Endothelial cell of umbilical vein (primary cell): ENCODE measurements around the gene CLBA1. TPM values are rescaled to one million over a fixed set of nuclear protein-coding genes. Genes with fewer than 3 reads are reported as not detected.
A peak's percentile ranks its signal among the peaks of the same experiment; 100 is the strongest.

Experiments
- BruUV-seq: library from RNA; stranded (reverse); fragments of 400-500 nt; replicated peaks from 2 replicates; lab custom pipeline; 2021; lab: Mats Ljungman, UMichigan
- CTCF ChIA-PET: fragments of 300-600, 350-600 bp; sonication (Branson Sonifier 250); formaldehyde crosslinking; loops from one replicate; lab custom pipeline; 2021; ENCODE audit warnings: antibody characterized with exemption, inconsistent platforms; lab: Charles Lee
- POLR2A ChIA-PET: fragments of 300-600, 350-600 bp; sonication (Branson Sonifier 250); formaldehyde crosslinking; loops from one replicate; lab custom pipeline; 2021; ENCODE audit warnings: antibody characterized with exemption, inconsistent platforms; lab: Charles Lee
- DNase-seq: peaks from one replicate; pipeline ENCODE4 v3.0.0-alpha.2; 2011; ENCODE audit warnings: low read depth, low spot score
- FAIRE-seq: peaks from 2 replicates; lab custom pipeline; 2011; peaks lifted over from hg19 to GRCh38; lab: Jason Lieb, UNC
- H2AFZ ChIP-seq: 2 replicates; pipeline ENCODE4 v1.6.0; 2012; ENCODE audit warnings: low read depth, low read length, control low read depth, inconsistent platforms
- H3K27ac ChIP-seq: 2 replicates; pipeline ENCODE4 v1.5.1; 2011; ENCODE audit warnings: low read depth, mild to moderate bottlenecking, control low read depth, low read length, moderate library complexity; ENCODE audit not compliant: insufficient read depth
- H3K27me3 ChIP-seq, 2 experiments: 2 replicates each; pipeline versions ENCODE4 v1.6.0 to v1.6.1; 2011; ENCODE audit warnings: low read length in 2 of 2, mixed read lengths in 1 of 2; ENCODE audit not compliant: control insufficient read depth in 2 of 2, insufficient read depth in 2 of 2
- H3K36me3 ChIP-seq, 2 experiments: 2 replicates in 1 of 2; 3 replicates in 1 of 2; pipeline ENCODE4 v1.5.1; 2011; ENCODE audit warnings: low read length in 2 of 2, mild to moderate bottlenecking in 1 of 2, moderate library complexity in 1 of 2; ENCODE audit not compliant: control insufficient read depth in 2 of 2, insufficient read depth in 2 of 2; ENCODE audit errors: extremely low read depth in 1 of 2
- H3K4me1 ChIP-seq: 3 replicates; pipeline ENCODE4 v1.5.1; 2011; ENCODE audit warnings: mild to moderate bottlenecking, low read length; ENCODE audit not compliant: control insufficient read depth, insufficient read depth; ENCODE audit errors: extremely low read depth
- H3K4me2 ChIP-seq: 2 replicates; pipeline ENCODE4 v1.6.1; 2011; ENCODE audit warnings: low read length, control low read depth, mixed read lengths; ENCODE audit not compliant: insufficient read depth
- H3K4me3 ChIP-seq, 3 experiments: fragments of 200-600 bp in 1 of 3; sonication (generic), shearing (Covaris generic) in 1 of 3; replicated peaks in 1 of 3; 2 replicates each; pipeline ENCODE4 v1.5.1; 2011 to 2016; ENCODE audit warnings: control low read depth in 3 of 3, low read length in 3 of 3, mild to moderate bottlenecking in 2 of 3, inconsistent platforms in 1 of 3, low read depth in 1 of 3, moderate library complexity in 1 of 3; ENCODE audit not compliant: insufficient read depth in 1 of 3
- H3K79me2 ChIP-seq: 2 replicates; pipeline ENCODE4 v1.6.0; 2012; ENCODE audit warnings: low read length, inconsistent platforms; ENCODE audit not compliant: control insufficient read depth, insufficient read depth
- H3K9ac ChIP-seq: replicated peaks from 2 replicates; pipeline ENCODE3; 2011; ENCODE audit warnings: low read length, control low read depth; ENCODE audit not compliant: insufficient read depth; ENCODE audit errors: extremely low read depth
- H3K9me1 ChIP-seq: replicated peaks from 3 replicates; pipeline ENCODE4 v1.6.0; 2011; ENCODE audit warnings: mild to moderate bottlenecking, low read length; ENCODE audit not compliant: control insufficient read depth, insufficient read depth; ENCODE audit errors: extremely low read depth
- H3K9me3 ChIP-seq: replicated peaks from 2 replicates; pipeline ENCODE4 v1.5.1; 2012; ENCODE audit warnings: low read length, inconsistent platforms; ENCODE audit not compliant: control insufficient read depth, insufficient read depth
- H4K20me1 ChIP-seq: replicated peaks from 2 replicates; pipeline ENCODE3; 2011; ENCODE audit warnings: mild to moderate bottlenecking, low read length; ENCODE audit not compliant: control insufficient read depth, insufficient read depth; ENCODE audit errors: extremely low read depth
- CTCF ChIP-seq, 2 donors: IDR thresholded peaks; 1 replicate in 1 of 2; 2 replicates in 1 of 2; pipeline ENCODE4 v1.5.1; 2011; ENCODE audit warnings: low read length in 2 of 2, mild to moderate bottlenecking in 2 of 2, moderate library complexity in 2 of 2, control low read depth in 1 of 2, inconsistent platforms in 1 of 2, low read depth in 1 of 2; ENCODE audit not compliant: insufficient read depth in 1 of 2; ENCODE audit errors: extremely low read depth in 1 of 2
- EZH2 ChIP-seq: IDR thresholded peaks from 2 replicates; pipeline ENCODE4 v1.6.1; 2012; ENCODE audit warnings: borderline replicate concordance, low read depth, mild to moderate bottlenecking, moderate library complexity, low read length, inconsistent platforms; ENCODE audit not compliant: severe bottlenecking
- FOS ChIP-seq: IDR thresholded peaks from 2 replicates; pipeline ENCODE4 v1.6.1; 2011; ENCODE audit warnings: mild to moderate bottlenecking, low read length, moderate library complexity, borderline replicate concordance; ENCODE audit not compliant: insufficient read depth
- GATA2 ChIP-seq: IDR thresholded peaks from 2 replicates; pipeline ENCODE4 v1.7.0; 2011; ENCODE audit warnings: low read depth, mild to moderate bottlenecking, moderate library complexity, mixed read lengths, low read length; ENCODE audit not compliant: insufficient read length, insufficient read depth
- JUN ChIP-seq: IDR thresholded peaks from 2 replicates; pipeline ENCODE4 v1.6.1; 2011; ENCODE audit warnings: borderline replicate concordance, low read depth; ENCODE audit not compliant: insufficient read length, insufficient read depth
- MAX ChIP-seq: IDR thresholded peaks from 2 replicates; pipeline ENCODE4 v1.6.1; 2011; ENCODE audit not compliant: insufficient read depth, insufficient read length
- MYC ChIP-seq: IDR thresholded peaks from one replicate; pipeline ENCODE4 v1.6.1; 2011; ENCODE audit warnings: mild to moderate bottlenecking, low read depth, low read length
- POLR2A ChIP-seq: IDR thresholded peaks from 2 replicates; pipeline ENCODE4 v1.6.1; 2012; ENCODE audit warnings: low read depth, mild to moderate bottlenecking, control low read depth, low read length
- POLR2AphosphoS5 ChIP-seq: IDR thresholded peaks from 2 replicates; pipeline ENCODE4 v1.6.1; 2012; ENCODE audit warnings: low read depth, mild to moderate bottlenecking, control low read depth, low read length, moderate library complexity; ENCODE audit not compliant: insufficient read depth
- dilution Hi-C: fragments of 300-500 bp; cut with MboI; formaldehyde crosslinking; loops from one replicate; pipeline ENCODE4 v1.15.0; 2019; ENCODE audit warnings: low sequenced_read_pairs; ENCODE audit not compliant: extremely low pct_ligation_motif_present
- intact Hi-C: fragments of 100-400 bp; cut with micrococcal nuclease; formaldehyde crosslinking; loops from one replicate; pipeline ENCODE4 v1.10.0; 2022
- polyA plus RNA-seq, 4 experiments: library from polyadenylated mRNA; depleted of rRNA in 3 of 4; stranded (reverse) in 3 of 4; unstranded in 1 of 4; fragments of >200 nt; gene quantifications; 2 replicates each; pipeline versions ENCODE4 v1.2.1 to v1.2.3, GENCODE V29; 2011 to 2012; ENCODE audit warnings: missing spikeins in 1 of 4
- total RNA-seq: library from RNA; stranded (reverse); gene quantifications from 2 replicates; pipeline ENCODE4 v1.2.3, GENCODE V29; 2021

The CLBA1 gene
- total and polyA plus RNA-seq, 2 donors (not counting 3 experiments of a cell fraction or from before 2014, with no cell fraction given), result 5.2 to 5.3 TPM

- BruUV-seq, result TSS peak; percentile 17
- no peaks in the 10 kb centered on the region for H3K36me3 ChIP-seq
- ChIA-PET CTCF (interaction anchor here (1.0 to 1.6 kb wide), 3 partner anchors 20 to 55 kb away, joined by 3 to 7 read pairs (median 5); no protein-coding TSS in a partner anchor), POLR2A (no interaction called here)
- H3K4me3 ChIP-seq, result no peak overlapping the region
- DNase-seq (no peak), FAIRE-seq (no peak)
- H3K9me3 ChIP-seq, result peaks cover 2% of the 10 kb centered on the region
- H3K4me1 ChIP-seq, result peaks cover 44% of the 10 kb centered on the region
- intact Hi-C loops, result no loop called here
- dilution Hi-C loops, result no loop called here
- peaks cover 5% of the 10 kb centered on the region for H3K79me2 ChIP-seq
- H4K20me1 ChIP-seq, result no peaks in the 10 kb centered on the region
- H3K4me2 ChIP-seq, result peak overlapping the region; percentile 79
- H3K9me1 ChIP-seq, result no peaks in the 10 kb centered on the region
- no peaks in the 10 kb centered on the region for H3K27me3 ChIP-seq
- H3K27ac ChIP-seq, result peak overlapping the region; percentile 70
- no peak overlapping the region for H2AFZ ChIP-seq
- TF ChIP-seq EZH2, result no peak
- no peak for TF ChIP-seq JUN
- TF ChIP-seq FOS, result no peak
- TF ChIP-seq POLR2A, result no peak
- TF ChIP-seq MYC, result no peak
- TF ChIP-seq CTCF (IDR thresholded peaks at IDR 0.05; ENCODE audit: extremely low read depth in 1 of 2, insufficient read depth in 1 of 2, low read depth in 1 of 2, low read length in 2 of 2), result no peak
- TF ChIP-seq POLR2AphosphoS5, result no peak
- no peak for TF ChIP-seq GATA2
- TF ChIP-seq MAX, result no peak
- H3K9ac ChIP-seq, result peak overlapping the region; percentile 19
Measured at GRCh38 chr14:105025429-105025828, 39.8 kb downstream of the CLBA1 start.
